HG02623 (cell line): ENCODE measurements around the gene BIN1.

Experiments
- ATAC-seq: cut with Tn5 transposase; IDR thresholded peaks from one replicate; pipeline ENCODE4 v1.9.1; 2021; ENCODE audit warnings: moderate library complexity; ENCODE audit not compliant: unreplicated experiment

BIN1 gene

DNA sequence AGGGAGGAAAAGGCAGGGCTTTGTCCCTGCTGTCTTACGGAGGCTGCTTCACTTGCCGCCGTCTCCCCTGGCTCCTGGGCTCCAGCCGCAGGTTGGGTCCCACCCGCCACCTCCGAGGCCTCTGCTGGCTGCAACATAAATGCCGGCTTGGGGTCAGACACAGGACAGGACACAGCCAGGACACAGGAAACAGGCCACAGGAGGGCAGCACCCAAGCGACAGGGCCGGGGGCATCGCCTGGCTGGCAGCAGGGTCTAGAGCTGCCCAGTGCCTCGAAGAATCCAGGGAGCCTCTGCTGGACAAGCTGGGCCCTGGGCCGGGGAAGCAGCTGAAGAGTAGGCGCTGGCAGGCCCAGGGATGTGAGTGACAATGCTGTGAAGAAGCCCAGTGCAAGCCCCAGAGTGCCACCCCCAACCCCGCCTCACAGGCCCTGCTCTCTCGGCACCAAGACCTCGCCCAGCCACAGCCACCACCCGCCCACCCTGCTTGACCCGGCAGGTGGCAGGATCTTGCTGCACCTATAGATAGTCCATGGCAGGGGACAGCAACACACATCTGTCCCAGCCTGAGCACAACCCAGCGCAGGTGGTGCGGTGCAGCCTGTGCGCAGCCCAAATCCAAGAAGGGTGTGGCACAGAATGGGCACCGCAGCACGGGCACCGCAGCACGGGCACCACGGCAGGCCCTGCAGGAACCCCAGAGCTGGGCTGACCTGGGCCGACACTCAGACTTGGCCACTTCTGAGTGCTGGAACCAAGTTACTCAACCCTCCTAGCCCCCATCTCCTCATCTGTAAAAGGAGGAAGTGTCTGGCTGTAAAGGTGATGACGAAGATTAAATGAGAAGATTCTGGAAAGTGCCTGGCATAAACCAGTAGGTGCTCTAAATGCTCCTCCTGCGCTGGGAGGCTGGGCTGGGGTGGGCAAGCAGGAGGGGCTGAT, 55.6 kb downstream of the BIN1 start:
- ATAC-seq: no peak

DNA sequence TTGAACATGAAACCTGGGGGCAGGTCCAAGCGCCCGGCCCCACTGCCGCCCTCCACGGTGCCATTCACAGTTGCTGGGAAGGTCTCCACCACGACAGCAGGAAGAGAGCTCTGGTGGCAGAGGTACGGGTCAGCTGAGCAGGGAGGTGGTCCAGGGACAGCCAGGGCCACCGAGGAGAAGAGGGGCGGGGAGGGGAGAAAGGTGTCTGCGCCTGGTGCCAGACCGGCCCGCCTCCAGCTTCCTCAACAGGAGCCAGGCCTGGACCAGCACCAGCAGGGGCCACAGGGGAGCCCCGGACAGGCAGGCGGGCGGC, 56.2 kb downstream of the BIN1 start:
- no peak for ATAC-seq

DNA sequence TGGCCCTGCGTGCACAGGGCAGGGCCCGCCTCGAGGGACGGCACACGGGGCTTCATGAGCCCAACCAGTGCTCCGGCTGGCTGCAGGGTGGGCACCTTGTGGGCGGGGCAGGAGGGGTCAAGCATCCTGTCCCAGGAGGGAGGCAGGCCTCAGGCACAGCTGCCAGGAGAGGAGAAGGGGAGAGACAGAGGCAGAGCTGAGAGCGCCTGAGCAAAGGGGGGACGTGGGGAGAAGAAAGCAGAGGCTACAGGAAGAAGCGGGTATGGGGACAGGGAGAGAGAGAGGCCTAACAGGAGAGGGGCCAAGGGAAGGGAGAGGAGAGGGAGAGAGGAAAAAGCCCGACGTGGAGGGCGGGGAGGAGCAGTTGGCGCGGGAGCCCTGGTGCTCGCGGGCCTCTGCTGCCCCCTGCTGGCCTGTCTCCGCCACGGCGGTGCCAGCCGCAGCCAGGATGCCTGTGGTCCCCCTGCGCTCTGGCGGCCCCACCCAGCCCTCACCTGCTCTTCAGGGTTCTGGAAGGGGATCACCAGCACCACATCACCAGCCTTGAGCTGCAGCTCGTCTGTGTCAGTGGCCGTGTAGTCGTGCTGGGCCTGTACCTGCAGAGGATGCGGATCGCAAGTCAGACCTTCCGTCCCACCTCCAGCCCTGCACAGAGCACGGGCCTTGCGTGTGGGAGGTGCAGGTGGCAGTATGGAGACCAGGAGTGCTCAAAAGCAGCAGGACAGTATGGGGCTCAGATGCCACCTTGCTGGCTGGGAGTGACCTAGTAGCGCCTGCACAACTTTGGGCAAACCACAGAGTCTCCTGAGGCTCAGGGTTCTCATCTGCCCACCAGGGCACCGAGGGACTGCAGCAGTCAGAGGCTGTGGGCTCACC, 56.8 kb downstream of the BIN1 start:
- peak; percentile 67 for ATAC-seq

DNA sequence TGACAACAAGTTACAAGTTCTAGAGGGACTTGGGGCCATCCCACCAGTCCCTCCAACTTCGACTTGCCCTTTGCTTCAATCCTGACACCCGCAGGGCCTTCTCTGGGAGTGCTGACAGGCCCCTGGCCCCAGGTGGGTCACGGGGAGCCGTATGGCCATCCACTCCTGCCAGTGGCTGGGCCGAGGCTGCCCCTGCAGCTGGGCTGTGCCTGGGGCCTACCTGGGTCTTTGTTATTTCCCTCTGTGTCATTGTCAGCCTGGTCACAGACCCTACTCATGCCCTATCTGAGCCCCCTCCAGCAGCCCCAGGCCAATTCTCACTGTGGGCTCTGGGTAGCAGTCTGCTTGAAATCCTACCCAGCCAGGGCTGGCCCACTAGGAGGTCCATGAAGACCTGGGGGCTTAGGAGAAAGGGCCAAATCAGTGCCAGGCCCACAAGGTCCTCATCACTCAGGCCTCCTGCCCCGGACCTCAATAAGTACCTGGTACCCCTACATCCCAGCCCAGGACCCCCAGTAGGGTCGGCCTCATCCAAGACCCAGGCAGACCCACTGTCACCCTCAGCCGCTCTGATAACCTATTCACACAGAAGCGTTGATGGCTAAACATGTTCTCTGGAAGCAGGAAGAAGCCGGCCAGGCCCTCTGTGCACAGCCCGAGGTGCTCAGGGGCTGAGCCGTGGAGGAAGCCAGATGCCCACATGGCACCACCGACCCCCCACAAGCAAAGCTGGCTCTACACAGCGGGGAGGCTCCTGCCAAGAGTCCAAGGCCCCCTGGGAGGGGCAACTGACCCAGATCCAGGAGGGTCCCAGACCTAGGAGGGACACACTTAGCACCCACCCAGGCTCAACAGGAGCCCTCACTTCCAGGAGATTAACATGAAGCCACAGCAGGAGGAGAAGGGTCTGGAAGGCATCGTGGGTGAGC, 57.7 kb downstream of the BIN1 start:
- no peak for ATAC-seq

DNA sequence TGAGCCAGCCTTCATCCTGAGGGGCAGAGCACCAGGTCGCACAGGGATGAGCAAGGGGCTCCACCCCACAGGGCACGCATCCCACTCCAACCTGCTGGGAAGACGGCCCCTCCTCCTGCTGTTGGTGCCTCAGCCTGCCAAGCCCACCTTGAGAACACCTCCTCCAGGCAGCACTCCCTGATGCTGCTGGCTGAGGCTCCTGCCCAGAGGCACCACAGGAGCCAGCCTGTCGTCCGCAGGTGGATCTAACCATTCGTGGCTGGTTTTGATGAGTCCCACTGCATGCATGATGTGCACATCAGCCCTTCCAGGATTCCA, 58.4 kb downstream of the BIN1 start:
- ATAC-seq: no peak

DNA sequence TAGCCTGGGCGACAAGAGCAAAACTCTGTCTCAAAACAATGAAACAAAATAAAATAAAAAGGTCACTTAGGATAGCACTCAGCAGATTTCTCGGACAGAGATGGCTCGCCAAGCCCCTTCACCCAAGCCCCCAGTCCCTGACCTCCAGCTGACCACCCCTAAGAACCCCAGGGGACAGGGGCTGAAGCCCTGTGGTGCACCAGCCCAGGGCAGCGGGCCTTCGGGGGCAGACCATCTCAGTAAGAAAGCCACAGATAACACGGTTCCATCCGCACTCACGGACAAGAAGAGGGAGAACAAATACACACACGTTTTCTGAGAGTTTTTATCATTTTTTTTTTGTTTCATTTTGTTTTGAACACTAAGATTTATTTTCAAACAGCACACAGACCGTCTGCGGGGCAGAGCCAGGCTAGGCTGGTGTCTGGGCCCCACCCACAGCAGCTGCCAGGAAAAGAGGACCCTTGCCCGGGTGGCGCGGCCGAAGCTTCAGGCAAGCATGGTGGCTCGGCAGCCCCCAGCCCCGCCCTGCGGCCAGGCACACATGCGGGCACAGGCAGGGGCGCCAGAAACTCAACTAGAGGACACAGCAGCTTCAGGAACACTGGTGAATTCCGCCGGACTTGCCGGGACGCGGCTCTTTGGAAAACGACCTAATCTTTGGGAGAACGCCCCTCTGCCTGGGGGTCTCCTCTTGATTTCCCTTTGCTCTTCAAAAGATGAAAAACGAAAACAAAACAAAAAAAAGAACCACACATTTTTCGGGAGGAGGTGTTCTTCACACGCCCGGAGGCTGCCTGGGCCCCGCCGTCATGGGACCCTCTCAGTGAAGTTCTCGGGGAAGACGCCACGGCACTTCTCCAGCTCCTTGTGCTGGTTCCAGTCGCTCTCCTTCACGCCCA, 59.0 kb downstream of the BIN1 start:
- no peak for ATAC-seq

DNA sequence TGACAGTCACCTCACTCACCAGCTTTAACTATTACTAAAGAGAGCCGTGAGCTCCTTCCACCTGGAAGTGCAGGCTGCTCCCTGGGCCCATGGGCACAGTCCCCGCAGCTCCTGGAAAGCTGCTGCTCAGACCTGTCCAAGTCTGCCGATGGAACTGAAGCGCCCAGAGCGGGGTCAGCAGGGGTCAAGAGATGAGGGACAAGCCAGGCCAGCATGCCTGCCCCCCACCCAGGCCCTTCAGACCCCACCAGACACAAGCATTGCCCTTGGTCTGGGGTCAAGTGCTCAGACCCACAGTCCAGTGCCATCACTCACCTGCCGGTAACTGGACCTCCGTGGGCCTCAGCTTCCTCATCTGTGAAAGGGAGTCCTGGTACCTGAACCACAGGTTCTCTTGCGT, 59.9 kb downstream of the BIN1 start:
- no peak for ATAC-seq

DNA sequence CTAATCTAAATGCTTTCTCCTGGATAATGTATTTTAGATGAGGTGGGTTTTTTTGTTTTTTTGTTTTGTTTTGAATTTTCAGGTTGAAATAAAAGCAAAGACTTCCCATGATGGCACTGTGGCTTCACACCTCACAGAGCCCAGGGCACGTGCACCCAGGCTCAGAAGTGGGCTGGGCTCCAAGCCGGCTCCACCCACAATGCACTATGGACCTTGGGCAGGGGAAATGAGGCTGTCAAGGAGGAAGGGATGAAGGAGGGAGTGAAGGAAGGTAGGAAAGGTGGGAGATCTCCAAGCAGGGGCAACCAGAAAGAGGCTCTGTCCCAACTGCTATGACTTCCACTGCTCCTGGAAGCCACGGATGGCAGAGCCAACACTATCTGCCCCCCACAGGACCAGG, 60.4 kb downstream of the BIN1 start:
- ATAC-seq: no peak

DNA sequence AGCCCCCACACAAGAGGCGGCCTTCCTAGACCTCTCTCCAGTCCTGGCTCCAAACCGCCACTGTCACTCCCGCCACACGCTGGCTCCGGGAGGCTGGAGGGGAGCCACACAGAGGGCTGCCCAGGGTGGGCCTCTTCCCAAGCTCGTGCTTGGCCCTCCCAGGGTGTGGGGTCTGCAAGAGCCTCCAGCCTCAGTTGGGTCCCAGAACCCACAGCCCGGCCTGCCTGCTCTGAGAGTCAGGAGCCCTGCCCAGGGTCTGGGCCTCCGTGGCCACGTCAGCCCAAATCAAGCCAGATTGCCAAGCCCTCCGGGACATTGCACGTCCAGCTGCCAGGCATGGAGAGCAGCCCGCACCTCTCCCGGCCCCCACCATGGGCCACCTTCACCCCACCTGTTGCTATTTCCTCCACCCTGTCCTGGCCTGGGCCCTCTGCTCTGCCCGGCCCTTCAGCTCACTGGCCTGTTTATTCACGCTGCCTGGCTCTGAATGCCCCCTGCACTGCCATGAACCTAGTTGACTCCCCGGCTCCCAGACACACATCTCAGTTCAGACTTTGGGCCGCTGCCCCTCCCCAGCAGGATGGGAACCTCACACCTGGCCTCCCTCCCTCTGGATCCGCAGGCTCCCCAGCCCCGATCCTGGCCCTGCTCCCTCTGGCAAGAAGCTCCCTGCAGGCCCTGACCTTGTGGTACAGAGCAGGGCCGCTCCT, 61.0 kb downstream of the BIN1 start:
- no peak for ATAC-seq

DNA sequence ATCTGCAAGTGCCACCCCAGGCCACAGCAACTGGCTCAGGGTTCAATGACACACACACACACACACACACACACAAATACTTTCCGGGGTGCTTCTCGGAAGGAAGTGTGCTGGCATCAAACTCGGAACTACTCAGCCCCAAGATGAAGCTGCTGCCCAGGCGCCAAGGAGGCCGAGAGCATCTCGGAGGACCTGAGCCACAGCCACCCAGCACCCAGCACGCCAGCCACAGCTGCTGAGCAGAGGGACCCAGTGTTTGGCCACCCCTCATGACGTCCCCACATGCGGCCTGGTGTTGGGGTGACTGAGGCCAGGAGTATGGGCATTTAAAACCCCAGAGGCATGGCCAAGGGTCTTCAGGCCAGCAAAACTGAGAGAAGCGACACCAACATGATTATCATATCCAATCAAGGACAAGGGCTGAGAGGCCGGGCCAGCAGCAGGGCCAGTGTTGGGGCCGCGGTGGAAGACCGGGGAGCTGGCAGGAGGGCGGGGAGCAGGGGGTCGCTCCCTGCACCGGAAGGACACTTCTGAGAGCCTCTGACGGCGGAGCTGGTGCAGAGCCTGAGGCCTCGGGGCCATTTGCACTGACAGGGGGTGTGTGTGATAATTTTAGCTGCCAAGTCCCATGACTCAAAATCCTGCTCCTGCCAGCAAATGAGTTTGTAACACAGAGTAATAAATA, 61.8 kb downstream of the BIN1 start:
- ATAC-seq: no peak

DNA sequence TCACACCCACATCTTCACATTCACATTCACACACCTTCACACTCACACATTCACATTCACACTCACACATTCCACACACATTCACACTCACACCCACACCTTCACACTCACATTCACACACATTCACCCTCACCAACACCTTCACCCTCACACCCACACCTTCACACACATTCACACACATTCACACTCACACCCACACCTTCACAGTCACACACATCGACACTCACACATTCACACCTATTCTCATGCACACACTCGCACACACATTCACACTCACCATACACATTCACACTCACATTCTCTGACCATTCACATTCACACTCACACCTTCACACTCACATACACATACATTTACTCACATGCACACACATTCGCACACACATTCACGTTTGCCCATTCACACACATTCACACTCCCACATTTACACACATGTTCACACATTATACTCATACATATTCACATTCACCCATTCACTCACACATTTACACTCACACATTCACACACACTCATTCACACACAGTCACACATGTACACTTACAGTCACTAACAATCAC, 62.7 kb downstream of the BIN1 start:
- ATAC-seq: no peak

DNA sequence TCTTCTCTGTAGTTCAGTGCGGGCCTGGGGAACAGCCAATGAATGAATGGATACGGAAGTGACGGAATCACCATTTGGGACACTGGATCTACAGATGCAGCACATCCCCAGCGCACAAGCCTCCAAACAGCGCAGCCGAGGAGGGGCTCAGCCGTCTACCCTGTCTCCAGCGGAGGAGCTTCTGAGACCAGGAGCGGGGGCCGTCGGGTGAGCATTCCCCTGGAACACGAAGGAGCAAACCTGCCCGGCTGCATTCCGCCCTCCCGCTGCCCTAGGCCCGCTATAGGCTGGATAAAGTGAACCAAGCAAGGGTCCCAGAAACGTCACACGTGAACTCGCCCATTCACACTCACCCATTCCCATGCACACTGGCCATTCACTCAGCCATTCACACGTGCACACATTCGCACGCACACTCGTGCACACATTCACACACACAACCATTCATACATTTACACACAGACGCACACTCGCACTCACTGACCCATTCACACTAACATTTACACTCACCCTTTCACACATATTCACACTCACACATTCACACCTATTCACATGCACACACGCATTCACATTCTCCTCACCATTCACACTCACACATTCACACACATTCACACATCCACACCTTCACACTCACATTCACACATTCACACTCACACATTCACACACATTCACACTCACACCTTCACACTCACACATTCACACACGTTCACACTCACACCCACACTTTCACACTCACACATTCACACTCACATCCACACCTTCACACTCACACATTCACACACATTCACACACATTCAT, 63.4 kb downstream of the BIN1 start:
- no peak for ATAC-seq

DNA sequence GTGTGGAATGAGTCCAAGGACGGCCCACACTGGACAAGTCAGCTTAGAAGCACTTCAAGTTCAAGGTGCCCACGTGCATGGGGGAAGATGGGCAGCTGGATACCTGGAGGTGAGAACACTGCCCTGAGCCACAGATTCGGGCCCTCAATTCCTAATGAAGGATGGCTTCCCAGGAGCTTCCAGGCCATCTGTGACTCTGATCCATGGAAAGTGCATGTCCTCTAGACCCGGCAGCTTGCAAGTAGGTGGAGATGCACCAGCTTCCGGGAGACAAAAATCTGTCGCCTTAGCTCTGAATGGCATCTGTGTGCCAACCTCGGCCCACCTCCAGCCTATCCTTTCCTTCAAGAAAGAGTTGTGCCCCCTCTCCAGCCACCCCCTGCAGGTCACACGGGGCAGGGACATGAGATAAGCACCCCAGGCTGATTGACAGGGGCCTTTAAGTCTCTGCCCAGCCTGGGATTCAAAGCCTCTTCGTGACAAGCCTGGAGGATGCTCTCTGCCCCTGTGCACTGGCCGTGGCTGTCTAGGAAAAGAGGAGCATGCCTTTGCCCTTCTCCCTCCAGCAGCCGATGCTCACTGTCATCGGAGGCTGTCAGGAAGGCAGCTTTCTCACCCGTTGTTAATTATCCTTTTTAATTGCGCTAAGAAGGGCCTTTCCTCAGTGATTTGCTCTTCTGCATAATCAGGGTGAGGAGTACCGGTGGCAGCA, 65.5 kb downstream of the BIN1 start:
- no peak for ATAC-seq

DNA sequence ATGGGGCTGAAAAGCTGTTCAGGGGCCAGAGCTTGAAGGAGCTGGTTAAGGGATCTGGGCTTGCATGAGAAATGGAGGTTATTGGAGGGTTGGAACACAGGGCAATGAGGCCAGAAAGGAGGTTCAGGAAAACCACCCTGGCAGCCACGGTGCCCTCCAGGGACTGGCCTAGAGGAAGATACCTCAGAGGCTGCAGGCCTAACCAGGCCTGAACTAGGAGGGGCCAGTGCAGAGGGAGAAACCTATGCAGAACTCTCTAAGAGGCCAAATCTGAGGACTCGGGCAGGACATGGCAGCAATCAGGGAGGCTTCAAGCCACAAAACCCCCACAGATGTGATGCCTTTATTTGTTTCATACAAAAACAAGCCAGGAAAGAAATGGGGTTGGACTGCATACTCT, 66.8 kb downstream of the BIN1 start:
- ATAC-seq: no peak

DNA sequence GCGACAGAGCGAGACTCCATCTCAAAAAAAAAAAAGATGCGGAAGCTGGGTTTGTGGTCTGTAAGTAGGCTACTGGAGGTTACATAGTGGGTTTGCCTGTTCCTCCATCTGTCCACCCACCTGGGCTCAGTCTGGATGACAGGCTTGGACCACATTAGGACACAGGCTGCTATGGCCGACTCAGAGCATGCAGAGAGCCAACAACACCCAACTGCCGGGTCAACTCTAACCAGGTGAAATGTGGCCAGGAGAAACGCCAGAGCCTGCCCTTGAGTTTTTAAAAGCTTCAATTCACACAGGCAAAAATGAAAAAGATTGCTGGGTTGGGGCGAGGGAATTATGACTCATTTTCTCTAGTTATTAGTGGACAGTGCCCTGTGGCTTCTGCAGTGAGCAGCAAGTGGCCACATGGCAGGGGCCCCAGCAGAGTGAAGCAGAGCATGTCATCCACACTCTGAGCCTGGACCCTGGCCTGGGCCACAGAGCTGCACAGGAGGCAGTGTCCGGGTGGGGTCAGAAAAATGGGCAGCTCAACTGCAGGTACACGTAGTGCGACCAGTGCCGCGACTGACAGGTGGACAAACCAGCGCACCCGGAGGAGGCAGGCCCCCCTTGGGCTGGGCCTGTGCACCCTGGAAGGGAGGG, 67.4 kb downstream of the BIN1 start:
- peak; percentile 64 for ATAC-seq

DNA sequence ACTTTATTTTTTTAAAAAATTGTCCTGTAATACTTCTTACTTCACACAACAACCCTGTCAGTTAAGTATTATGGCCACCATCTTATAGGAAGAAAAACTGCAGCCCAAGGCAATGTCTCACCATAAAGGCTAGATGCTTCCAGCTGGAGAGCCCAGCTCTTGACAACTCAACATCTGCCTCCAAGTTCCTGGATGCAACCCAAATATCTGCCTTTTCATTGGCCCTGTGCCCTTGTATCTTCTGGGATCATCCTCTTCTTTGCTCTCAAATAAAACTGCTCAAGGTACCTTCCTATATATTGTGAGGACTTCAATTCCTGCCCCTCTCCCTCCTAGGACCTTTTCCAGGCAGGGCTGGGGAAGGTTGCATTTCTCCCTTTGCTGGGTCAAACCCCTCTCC, 69.5 kb downstream of the BIN1 start:
- ATAC-seq: no peak
